ENCODE measurements around the gene RIPOR3. TPM values are rescaled to one million over a fixed set of nuclear protein-coding genes. Genes with fewer than 3 reads are reported as not detected.

RIPOR3 gene
- polyA plus RNA-seq, 2 of the 4 experiments (the other 2 are of a cell fraction), result 0.03 to 0.06 TPM

DNA sequence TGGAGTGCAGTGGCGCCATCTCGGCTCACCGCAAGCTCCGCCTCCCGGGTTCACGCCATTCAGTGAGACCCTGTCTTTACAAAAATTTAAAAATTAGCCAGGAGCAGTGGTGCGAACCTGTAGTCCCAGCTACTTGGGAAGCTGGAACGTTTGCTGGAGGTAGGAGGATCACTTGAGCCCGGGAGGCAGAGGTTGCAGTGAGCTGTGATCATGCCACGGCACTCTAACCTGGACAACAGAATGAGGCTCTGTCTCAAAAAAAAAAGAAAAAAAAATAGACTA lies 34.3 kb upstream of the RIPOR3 start:
- Histone ChIP-seq H3K27ac (peak overlapping the region; percentile 89 to 96), H3K4me3 (no peak overlapping the region), H3K4me2 (peak overlapping the region; percentile 72), H3K4me1 (peaks cover 69% of the 10 kb centered on the region), H3K9me3 (no peaks in the 10 kb centered on the region)
- TF ChIP-seq, protein P1, sequence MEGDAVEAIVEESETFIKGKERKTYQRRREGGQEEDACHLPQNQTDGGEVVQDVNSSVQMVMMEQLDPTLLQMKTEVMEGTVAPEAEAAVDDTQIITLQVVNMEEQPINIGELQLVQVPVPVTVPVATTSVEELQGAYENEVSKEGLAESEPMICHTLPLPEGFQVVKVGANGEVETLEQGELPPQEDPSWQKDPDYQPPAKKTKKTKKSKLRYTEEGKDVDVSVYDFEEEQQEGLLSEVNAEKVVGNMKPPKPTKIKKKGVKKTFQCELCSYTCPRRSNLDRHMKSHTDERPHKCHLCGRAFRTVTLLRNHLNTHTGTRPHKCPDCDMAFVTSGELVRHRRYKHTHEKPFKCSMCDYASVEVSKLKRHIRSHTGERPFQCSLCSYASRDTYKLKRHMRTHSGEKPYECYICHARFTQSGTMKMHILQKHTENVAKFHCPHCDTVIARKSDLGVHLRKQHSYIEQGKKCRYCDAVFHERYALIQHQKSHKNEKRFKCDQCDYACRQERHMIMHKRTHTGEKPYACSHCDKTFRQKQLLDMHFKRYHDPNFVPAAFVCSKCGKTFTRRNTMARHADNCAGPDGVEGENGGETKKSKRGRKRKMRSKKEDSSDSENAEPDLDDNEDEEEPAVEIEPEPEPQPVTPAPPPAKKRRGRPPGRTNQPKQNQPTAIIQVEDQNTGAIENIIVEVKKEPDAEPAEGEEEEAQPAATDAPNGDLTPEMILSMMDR (IDR thresholded peaks at IDR 0.05), result no peak
- no peak for TF ChIP-seq EP300 (IDR thresholded peaks at IDR 0.05)
- no peak for TF ChIP-seq KDM5A (IDR thresholded peaks at IDR 0.05)
- TF ChIP-seq MAX (IDR thresholded peaks at IDR 0.05), result no peak
- TF ChIP-seq FOXS1 (CRISPR knock-in tag; IDR thresholded peaks at IDR 0.05), result no peak
- no peak for TF ChIP-seq SMC3 (IDR thresholded peaks at IDR 0.05)
- TF ChIP-seq HEYL (CRISPR knock-in tag; IDR thresholded peaks at IDR 0.05), result no peak
- no peak for FAIRE-seq
- WGBS (ENCODE audit: missing lambda C conversion rate), result 90% methylated on average over 10 of the region's 10 CpGs
- POLR2A ChIA-PET, result no interaction called here
- no peak for ATAC-seq
- no peak for DNase-seq (ENCODE audit: low read depth in 1 of 2, low spot score in 1 of 2)
- CTCF ChIA-PET, result interaction anchor here (0.6 to 3.8 kb wide), 10 partner anchors 9 to 99 kb away, joined by 3 to 20 read pairs (median 6); no protein-coding TSS in a partner anchor

DNA sequence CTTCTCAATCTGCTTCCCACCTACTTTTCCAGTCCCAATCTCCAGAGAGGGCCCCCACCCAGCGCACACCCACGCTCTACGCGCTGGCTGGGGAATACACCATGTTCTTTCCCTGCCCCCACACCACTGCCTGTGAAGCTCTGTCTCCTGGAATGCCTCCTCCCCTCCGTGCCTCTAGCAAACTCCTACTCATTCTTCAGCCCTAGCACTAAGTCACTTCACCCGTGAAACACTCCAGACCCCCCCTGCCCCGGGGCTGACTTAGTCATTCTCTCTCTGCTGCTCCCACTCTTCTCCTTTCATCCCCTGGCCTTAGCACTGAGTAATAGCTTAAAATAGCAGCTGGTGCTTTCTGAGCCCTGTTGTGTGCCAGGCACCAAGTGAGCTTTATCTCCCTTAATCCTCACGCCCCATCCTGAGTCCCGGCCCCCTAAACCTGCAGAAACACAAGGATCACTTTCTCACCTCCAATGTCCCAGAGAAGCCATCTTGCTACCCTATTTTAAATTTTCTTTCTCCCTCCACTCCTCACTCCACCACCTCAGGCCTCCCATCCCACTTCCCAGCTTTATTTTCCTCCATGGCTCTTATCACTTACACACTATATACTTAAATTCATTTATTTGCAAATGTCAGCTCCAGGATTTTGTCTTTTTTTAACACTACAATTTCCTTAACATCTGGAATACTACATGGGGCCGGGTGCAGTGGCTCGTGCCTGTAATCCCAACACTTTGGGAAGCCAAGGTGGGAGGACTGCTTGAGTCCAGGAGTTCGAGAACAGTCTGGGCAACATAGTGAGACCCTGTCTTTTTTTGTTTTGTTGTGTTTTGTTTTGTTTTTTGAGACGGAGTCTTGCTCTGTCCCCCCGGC lies 33.7 kb upstream of the RIPOR3 start:
- WGBS (ENCODE audit: missing lambda C conversion rate), result 24% methylated on average over 14 of the region's 14 CpGs
- H3K4me3 ChIP-seq, result no peak overlapping the region

More for the DNA sequence above, 33.7 kb upstream of the RIPOR3 start:
- POLR2A ChIA-PET, result interaction anchor here (1.2 kb wide), 2 partner anchors 19 to 58 kb away, joined by 3 read pairs; no protein-coding TSS in a partner anchor
- Histone ChIP-seq H3K9me3 (no peaks in the 10 kb centered on the region), H3K4me2 (peak overlapping the region; percentile 72), H3K4me1 (peaks cover 65% of the 10 kb centered on the region), H3K27ac (peak overlapping the region; percentile 89 to 96)
- CTCF ChIA-PET, result interaction anchor here (0.6 to 3.8 kb wide), 14 partner anchors 10 to 99 kb away, joined by 3 to 20 read pairs (median 6); no protein-coding TSS in a partner anchor
- ATAC-seq (peak; percentile 89), DNase-seq (ENCODE audit: low read depth in 1 of 2, low spot score in 1 of 2) (peak; percentile 73 to 86), FAIRE-seq (no peak)
- no peak for TF ChIP-seq ZSCAN20 (CRISPR knock-in tag; IDR thresholded peaks at IDR 0.05)
- TF ChIP-seq, protein P2, sequence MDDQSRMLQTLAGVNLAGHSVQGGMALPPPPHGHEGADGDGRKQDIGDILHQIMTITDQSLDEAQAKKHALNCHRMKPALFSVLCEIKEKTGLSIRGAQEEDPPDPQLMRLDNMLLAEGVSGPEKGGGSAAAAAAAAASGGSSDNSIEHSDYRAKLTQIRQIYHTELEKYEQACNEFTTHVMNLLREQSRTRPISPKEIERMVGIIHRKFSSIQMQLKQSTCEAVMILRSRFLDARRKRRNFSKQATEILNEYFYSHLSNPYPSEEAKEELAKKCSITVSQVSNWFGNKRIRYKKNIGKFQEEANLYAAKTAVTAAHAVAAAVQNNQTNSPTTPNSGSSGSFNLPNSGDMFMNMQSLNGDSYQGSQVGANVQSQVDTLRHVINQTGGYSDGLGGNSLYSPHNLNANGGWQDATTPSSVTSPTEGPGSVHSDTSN (IDR thresholded peaks at IDR 0.05), result peak; percentile 38; the same call in 1 of the 2 replicates
- peak; percentile 75 for TF ChIP-seq JUNB (IDR thresholded peaks at IDR 0.05)
- peak; percentile 55; the same call in 1 of the 2 replicates for TF ChIP-seq FOSL2 (IDR thresholded peaks at IDR 0.05)
- TF ChIP-seq FOSL2 (CRISPR knock-in tag; IDR thresholded peaks at IDR 0.05), result peak; percentile 92
- TF ChIP-seq HOXB5 (CRISPR knock-in tag; IDR thresholded peaks at IDR 0.05), result 0 out of 2 replicates have a peak, but pooled peaks have one; percentile 13
- no peak for TF ChIP-seq CHD2 (IDR thresholded peaks at IDR 0.05; ENCODE audit: low read length, partially characterized antibody)
- peak in 1 of 2 experiments; percentile 74; a peak in 1 of 5 replicates for TF ChIP-seq EP300 (IDR thresholded peaks at IDR 0.05)
- no peak for TF ChIP-seq NR3C1 (IDR thresholded peaks at IDR 0.05)
- TF ChIP-seq GATA3 (IDR thresholded peaks at IDR 0.05; ENCODE audit: borderline replicate concordance), result peak; percentile 66; the same call in 1 of the 2 replicates
- TF ChIP-seq CHD4 (IDR thresholded peaks at IDR 0.05; ENCODE audit: borderline replicate concordance), result no peak
- TF ChIP-seq RAD21 (conservative IDR thresholded peaks at IDR 0.05 in 1 of 2, IDR thresholded peaks at IDR 0.05 in 1 of 2), result peak; percentile 12 to 28; a peak in 1 of 5 replicates
- peak in 1 of 2 experiments; percentile 47; a peak in 1 of 4 replicates for TF ChIP-seq CEBPB (IDR thresholded peaks at IDR 0.05)
- TF ChIP-seq SMC3 (IDR thresholded peaks at IDR 0.05), result peak; percentile 39; the same call in 2 of the 3 replicates
- no peak for TF ChIP-seq MYC (IDR thresholded peaks at IDR 0.05; ENCODE audit: borderline replicate concordance, low read length)
- peak; percentile 52 to 74; a peak in 3 of 5 replicates for TF ChIP-seq JUN (IDR thresholded peaks at IDR 0.05)
- TF ChIP-seq, protein P1 (IDR thresholded peaks at IDR 0.05), result no peak
- no peak for TF ChIP-seq RARB (CRISPR knock-in tag; IDR thresholded peaks at IDR 0.05)
- peak; percentile 57 for TF ChIP-seq MAX (IDR thresholded peaks at IDR 0.05)
